ENCODE data around the gene KCNQ1.

The KCNQ1 gene

GRCh38 chr11:2423157-2424025 lies 21.4 kb upstream of the KCNQ1 start:
- no peak for DNase-seq (ENCODE audit: low read depth)

GRCh38 chr11:2424811-2425495 lies 19.9 kb upstream of the KCNQ1 start:
- DNase-seq (ENCODE audit: low read depth): no peak

- DNase-seq (ENCODE audit: low read depth): no peak
Measured at GRCh38 chr11:2425506-2425905, 19.3 kb upstream of the KCNQ1 start.

- no peak for DNase-seq (ENCODE audit: low read depth)
Measured at GRCh38 chr11:2426221-2426620, 18.6 kb upstream of the KCNQ1 start.

GRCh38 chr11:2426826-2427521 lies 17.8 kb upstream of the KCNQ1 start:
- no peak for DNase-seq (ENCODE audit: low read depth)

- no peak for DNase-seq (ENCODE audit: low read depth)
Measured at GRCh38 chr11:2427721-2428321, 17.0 kb upstream of the KCNQ1 start.

- DNase-seq (ENCODE audit: low read depth): peak; percentile 85
Measured at GRCh38 chr11:2428322-2428795, 16.4 kb upstream of the KCNQ1 start.

GRCh38 chr11:2431395-2431794 lies 13.4 kb upstream of the KCNQ1 start:
- no peak for DNase-seq (ENCODE audit: low read depth)

GRCh38 chr11:2432171-2432621 lies 12.6 kb upstream of the KCNQ1 start:
- no peak for DNase-seq (ENCODE audit: low read depth)

- DNase-seq (ENCODE audit: low read depth): no peak
Measured at GRCh38 chr11:2432628-2433071, 12.2 kb upstream of the KCNQ1 start.

GRCh38 chr11:2433106-2433925 lies 11.5 kb upstream of the KCNQ1 start:
- no peak for DNase-seq (ENCODE audit: low read depth)

- DNase-seq (ENCODE audit: low read depth): no peak
Measured at GRCh38 chr11:2434008-2434407, 10.8 kb upstream of the KCNQ1 start.

GRCh38 chr11:2434506-2435255 lies 10.1 kb upstream of the KCNQ1 start:
- DNase-seq (ENCODE audit: low read depth): no peak

GRCh38 chr11:2435288-2436012 lies 9.4 kb upstream of the KCNQ1 start:
- no peak for DNase-seq (ENCODE audit: low read depth)

GRCh38 chr11:2436013-2436520 lies 8.7 kb upstream of the KCNQ1 start:
- no peak for DNase-seq (ENCODE audit: low read depth)

GRCh38 chr11:2436521-2437031 lies 8.2 kb upstream of the KCNQ1 start:
- no peak for DNase-seq (ENCODE audit: low read depth)

GRCh38 chr11:2437516-2437915 lies 7.3 kb upstream of the KCNQ1 start:
- DNase-seq (ENCODE audit: low read depth): no peak

- DNase-seq (ENCODE audit: low read depth): no peak
Measured at GRCh38 chr11:2439820-2440219, 5.0 kb upstream of the KCNQ1 start.

GRCh38 chr11:2440646-2441045 lies 4.2 kb upstream of the KCNQ1 start:
- DNase-seq (ENCODE audit: low read depth): no peak

All from T follicular helper cell (primary cell).